Epithelial cell of prostate (primary cell): ENCODE measurements around the gene INF2.
"Not testable (repeated sequence)": the region's sequence is repeated elsewhere in the genome, so short reads cannot be mapped to it uniquely, and the experiment has no call there.

Experiments used
- DNase-seq: peaks from one replicate; pipeline ENCODE4 v3.0.0-alpha.2; 2011; ENCODE audit warnings: low read depth, low spot score
- H3K27ac ChIP-seq: fragments of 450-650 bp; 2 replicates; pipeline ENCODE4 v1.5.1; 2017; ENCODE audit warnings: mild to moderate bottlenecking

Gene INF2

DNA sequence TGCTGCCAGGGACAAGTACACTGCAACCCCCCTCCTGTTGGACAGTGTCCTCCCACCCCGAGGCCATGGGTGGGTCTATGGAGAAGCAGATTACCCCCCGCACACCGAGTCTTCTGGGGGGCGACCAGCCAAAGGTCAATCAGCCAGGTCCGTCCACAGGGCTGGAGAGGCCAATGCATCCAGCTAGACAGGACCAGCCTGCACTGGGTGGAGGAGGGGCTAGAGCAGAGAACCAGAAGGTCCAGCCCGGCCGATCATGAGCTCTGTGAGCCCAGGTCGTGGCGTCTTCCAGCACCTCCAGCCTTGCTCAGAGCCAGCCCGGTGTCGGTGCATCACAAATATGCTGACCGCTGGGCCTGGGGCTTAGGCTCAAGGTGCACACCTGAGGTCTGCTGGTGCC, 26.5 kb downstream of the INF2 start:
- DNase-seq, result no peak
- H3K27ac ChIP-seq, result no peak overlapping the region

GRCh38 chr14:104717137-104717536, 27.7 kb downstream of the INF2 start:
- no peak overlapping the region for H3K27ac ChIP-seq
- DNase-seq, result no peak

DNA sequence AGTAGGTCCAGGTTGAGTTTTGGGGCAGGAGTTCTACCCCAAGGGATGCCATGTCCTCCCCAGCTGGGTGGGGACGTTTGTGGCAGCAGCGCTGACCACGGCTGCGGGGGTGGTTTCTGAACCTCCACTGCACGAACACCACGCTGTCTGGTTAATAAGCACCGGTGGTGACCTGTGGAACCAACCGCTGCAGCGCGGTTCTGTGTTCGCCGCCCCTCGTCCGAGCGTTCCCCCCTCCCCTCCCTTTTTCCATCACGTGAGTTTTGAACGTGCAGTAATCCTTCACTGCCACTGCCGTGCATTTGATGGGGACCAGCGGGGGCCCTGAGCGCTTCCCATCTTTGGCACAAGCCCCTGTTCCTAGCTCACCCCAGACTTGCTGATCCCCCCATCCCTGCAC, 28.2 kb downstream of the INF2 start:
- DNase-seq, result no peak
- no peak overlapping the region for H3K27ac ChIP-seq

DNA sequence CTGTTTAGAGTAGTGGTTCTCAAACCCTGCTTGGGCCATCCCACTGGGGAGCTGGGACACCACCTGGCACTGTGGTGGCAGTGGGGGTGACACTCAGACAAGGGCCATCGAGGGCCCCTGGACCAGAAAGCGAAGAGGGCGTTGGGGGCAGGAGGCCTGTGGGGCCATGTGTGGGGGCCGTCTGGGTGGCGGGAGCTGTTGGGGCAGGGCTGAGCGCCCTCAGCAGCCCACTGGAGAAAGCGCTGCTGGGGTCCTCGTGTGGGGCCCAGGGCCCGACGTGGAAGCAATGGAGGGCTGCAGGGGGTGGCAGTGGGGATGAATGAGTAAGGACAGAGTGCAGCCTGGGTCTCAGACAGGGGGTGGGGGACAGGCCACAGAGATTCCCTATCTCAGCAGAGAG, 28.7 kb downstream of the INF2 start:
- no peak overlapping the region for H3K27ac ChIP-seq
- no peak for DNase-seq

DNA sequence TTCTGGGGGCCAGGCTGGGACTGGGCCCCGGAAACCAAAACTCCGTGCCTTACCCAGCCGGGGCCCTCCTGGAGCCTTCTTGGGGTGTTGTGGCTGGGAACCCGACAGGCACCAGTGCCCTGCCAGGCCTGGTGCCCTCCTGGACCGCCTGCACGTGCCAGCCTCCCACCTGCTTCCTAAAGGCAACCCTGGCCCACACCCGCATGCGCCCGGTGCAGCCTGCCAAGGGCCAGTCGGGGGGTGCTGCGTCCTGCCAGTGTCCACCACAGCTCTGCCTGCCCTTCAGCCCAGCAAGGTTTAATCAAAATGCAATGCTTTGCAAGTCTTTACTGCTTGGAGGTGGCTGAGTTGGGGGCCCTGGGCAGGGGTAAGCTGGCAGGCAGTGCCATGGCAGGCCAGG, 29.5 kb downstream of the INF2 start:
- no peak overlapping the region for H3K27ac ChIP-seq
- no peak for DNase-seq

DNA sequence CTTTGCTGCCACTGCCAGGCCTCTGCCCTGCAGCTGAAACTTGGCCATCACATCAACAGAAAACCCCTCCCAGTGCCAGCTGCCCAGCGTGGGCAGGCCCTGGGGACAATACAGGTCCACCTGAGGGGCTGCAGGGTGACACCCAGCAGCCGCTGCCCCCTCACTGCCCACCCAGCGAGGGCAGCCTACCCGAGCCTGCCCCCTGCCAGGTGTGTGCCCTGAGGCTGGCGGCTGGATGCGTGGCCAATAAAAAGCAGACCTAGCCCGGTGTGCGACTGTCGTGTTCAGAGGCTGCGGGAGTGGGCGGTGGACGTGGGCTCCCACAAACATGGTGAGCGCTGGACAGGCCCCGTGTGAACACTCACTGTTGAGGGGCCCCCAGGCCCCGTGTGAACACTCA, 29.9 kb downstream of the INF2 start:
- no peak overlapping the region for H3K27ac ChIP-seq
- no peak for DNase-seq

GRCh38 chr14:104721505-104722431, 32.4 kb downstream of the INF2 start:
- DNase-seq, result no peak

DNA sequence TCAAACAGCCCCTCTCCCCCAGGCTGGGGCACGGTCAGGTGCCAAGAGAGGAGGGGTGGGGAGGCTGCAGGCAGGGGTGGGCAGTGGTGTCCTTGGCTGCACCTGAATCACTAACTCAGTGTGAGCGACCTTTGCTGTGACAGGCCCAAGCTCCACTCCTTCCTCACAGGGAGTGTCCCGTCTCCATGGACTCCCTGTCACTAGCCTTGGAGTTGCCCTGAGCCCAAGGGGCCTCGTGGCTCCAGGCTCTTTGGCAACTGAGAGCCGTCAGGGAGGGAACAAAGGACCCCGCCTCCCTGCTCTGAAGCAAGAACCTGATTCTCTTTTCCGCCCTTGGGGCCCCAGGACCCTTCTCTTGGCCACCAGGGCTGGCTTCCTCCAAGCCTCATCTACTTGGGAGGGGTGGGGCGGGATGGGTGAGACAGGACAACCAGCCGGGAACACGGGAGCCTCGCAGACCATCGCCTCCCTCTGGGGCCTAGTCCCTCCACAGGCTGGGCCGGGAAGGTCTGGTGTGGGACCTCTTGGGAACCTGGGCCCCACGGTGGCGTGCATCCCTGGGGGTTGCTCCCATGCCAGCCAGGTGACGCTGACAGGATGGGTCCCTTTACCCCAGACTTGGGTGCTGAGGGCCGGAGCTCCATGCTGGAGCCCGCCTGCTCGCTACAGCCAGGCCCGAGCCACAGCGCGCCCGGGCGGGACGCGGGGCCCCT, 33.7 kb downstream of the INF2 start:
- no peak overlapping the region for H3K27ac ChIP-seq
- DNase-seq, result no peak

More at GRCh38 chr14:104721505-104722431, 32.4 kb downstream of the INF2 start:
- no peak overlapping the region for H3K27ac ChIP-seq

GRCh38 chr14:104723651-104724406, 34.4 kb downstream of the INF2 start, which contains the start of gene ADSS1:
Gene ADSS1, plus strand, starts transcription at chr14:104724229. Its CDS starts 42 bp downstream, at chr14:104724271.
- H3K27ac ChIP-seq, result no peak within 1 kb of the TSS
- no peak for DNase-seq

DNA sequence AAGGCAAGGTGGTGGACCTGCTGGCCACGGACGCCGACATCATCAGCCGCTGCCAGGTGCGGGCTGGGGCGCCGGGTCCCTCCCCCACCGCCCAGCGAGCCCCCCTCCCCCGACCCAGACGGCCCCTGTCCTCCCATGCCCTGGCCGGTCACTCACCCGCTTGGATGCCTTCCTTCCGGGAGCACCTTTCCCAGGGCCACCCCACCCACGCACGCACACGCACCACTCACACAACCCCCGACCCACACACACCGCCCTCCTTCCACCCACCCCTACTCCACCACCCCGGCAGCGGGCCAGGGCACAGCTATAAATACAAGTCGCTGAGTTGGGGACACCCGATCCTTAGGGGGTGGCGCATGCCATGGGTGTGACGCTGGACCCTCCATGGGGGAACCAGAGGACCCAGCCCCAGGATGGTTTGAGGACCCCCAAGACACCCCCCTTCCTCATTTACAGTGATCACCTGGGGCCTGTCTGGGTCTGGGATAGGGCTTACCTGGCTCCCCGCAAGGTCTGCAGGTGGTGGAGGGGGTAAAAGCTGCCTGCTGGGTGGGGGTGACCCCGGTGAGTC, 35.1 kb downstream of the INF2 start:
- no peak overlapping the region for H3K27ac ChIP-seq
- DNase-seq, result no peak

- H3K27ac ChIP-seq, result no peak overlapping the region
- no peak for DNase-seq
Measured at GRCh38 chr14:104724981-104725771, 35.8 kb downstream of the INF2 start.

GRCh38 chr14:104725772-104726548, 36.5 kb downstream of the INF2 start:
- no peak for DNase-seq
- H3K27ac ChIP-seq, result no peak overlapping the region

GRCh38 chr14:104726600-104727451, 37.4 kb downstream of the INF2 start:
- no peak for DNase-seq
- no peak overlapping the region for H3K27ac ChIP-seq

DNA sequence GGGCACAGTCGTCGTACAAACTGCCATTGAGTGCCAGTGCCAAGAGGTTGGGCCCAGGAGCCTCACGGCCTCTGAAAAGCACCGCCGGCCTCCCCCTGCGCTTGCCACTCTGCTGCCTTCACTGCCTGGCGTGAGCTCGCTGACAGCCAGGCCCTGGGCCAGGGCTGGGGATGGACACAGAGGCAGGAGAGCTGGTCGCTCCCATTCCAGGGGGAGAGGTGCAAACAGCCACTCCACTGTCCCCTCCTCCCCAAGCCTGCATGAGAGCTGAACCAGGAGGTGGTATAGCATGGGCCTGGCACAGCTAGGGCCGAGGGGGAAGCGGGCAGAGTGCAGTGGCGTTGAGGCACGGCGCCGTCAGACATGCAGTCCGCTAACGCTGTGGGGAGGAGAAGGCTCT, 39.2 kb downstream of the INF2 start:
- DNase-seq, result no peak
- no peak overlapping the region for H3K27ac ChIP-seq

DNA sequence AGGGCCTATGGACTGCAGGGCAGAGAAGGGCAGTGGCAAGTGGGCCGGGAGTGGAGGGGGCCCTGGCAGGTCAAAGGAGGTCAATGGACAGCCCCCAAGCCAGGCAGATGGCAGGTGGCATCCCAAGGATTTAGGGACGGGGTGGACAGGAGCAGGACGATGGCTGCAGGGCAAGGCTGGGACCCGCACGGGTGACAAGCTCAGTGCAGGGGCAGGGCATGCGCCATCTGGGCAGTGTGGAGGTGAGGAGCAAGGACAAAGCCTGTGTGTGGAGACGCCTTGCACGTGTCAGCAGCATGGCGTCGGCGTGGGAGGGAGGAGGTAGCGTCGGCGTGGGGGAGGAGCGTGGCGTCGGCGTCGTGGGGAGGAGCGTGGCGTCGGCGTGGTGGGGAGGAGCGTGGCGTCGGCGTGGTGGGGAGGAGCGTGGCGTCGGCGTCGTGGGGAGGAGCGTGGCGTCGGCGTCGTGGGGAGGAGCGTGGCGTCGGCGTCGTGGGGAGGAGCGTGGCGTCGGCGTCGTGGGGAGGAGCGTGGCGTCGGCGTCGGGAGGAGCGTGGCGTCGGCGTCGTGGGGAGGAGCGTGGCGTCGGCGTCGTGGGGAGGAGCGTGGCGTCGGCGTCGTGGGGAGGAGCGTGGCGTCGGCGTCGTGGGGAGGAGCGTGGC, 39.9 kb downstream of the INF2 start:
- not testable (repeated sequence) for DNase-seq, H3K27ac ChIP-seq

GRCh38 chr14:104729835-104730181, 40.4 kb downstream of the INF2 start:
- no peak for DNase-seq
- no peak overlapping the region for H3K27ac ChIP-seq

- no peak for DNase-seq
- no peak overlapping the region for H3K27ac ChIP-seq
Measured at GRCh38 chr14:104730487-104730886, 41.1 kb downstream of the INF2 start.
